DMS53 treated with DMSO at 0.1 percent for 48 hours (cell line): ENCODE results near the gene CAPZB.

Experiments
- DNase-seq: peaks from one replicate; lab custom pipeline; 2025; ENCODE audit not compliant: unreplicated experiment; lab: John Stamatoyannopoulos, UW

Gene CAPZB

GRCh38 chr1:19336543-19336942 lies 148.8 kb downstream of the CAPZB start:
- no peak for DNase-seq

GRCh38 chr1:19333587-19334354 lies 151.6 kb downstream of the CAPZB start:
- no peak for DNase-seq

- DNase-seq = no peak
Observed at GRCh38 chr1:19332832-19333231, 152.5 kb downstream of the CAPZB start.

- DNase-seq = no peak
Observed at GRCh38 chr1:19331262-19331878, 154.0 kb downstream of the CAPZB start.

- DNase-seq = no peak
Observed at GRCh38 chr1:19330449-19331135, 154.7 kb downstream of the CAPZB start.

- DNase-seq = no peak
Observed at GRCh38 chr1:19329611-19330010, 155.7 kb downstream of the CAPZB start.

- DNase-seq = no peak
Observed at GRCh38 chr1:19329188-19329587, 156.2 kb downstream of the CAPZB start.

GRCh38 chr1:19328486-19328885 lies 156.9 kb downstream of the CAPZB start:
- DNase-seq = no peak

- DNase-seq = no peak
Observed at GRCh38 chr1:19327736-19328135, 157.6 kb downstream of the CAPZB start.

- DNase-seq = no peak
Observed at GRCh38 chr1:19327301-19327700, 158.0 kb downstream of the CAPZB start.

GRCh38 chr1:19326748-19327065 lies 158.6 kb downstream of the CAPZB start:
- DNase-seq = no peak

- no peak for DNase-seq
Observed at GRCh38 chr1:19325958-19326747, 159.2 kb downstream of the CAPZB start.

- no peak for DNase-seq
Observed at GRCh38 chr1:19325368-19325957, 159.9 kb downstream of the CAPZB start.

- no peak for DNase-seq
Observed at GRCh38 chr1:19324665-19324990, 160.7 kb downstream of the CAPZB start.

GRCh38 chr1:19323987-19324664 lies 161.2 kb downstream of the CAPZB start:
- no peak for DNase-seq

- DNase-seq = no peak
Observed at GRCh38 chr1:19322481-19322880, 162.9 kb downstream of the CAPZB start.

GRCh38 chr1:19321071-19321470 lies 164.3 kb downstream of the CAPZB start:
- DNase-seq = no peak

GRCh38 chr1:19319196-19319595 lies 166.1 kb downstream of the CAPZB start:
- DNase-seq = no peak

GRCh38 chr1:19317126-19317910 lies 168.0 kb downstream of the CAPZB start:
- no peak for DNase-seq
